GM10266 (cell line): ENCODE results near the gene WNT11.

Experiments
- DNase-seq: peaks from one replicate; pipeline ENCODE4 v3.0.0; 2012; ENCODE audit errors: extremely low spot score
- CTCF ChIP-seq: IDR thresholded peaks from 2 replicates; pipeline ENCODE4 v1.5.1; 2012; ENCODE audit warnings: mild to moderate bottlenecking, low read depth; ENCODE audit not compliant: control insufficient read depth, insufficient read depth; ENCODE audit errors: missing control alignments

The WNT11 gene

GRCh38 chr11:76242004-76242779 is 35.9 kb upstream of the WNT11 start:
- TF ChIP-seq CTCF: no peak
- DNase-seq: no peak

GRCh38 chr11:76241243-76242000 is 35.1 kb upstream of the WNT11 start:
- DNase-seq: no peak
- no peak for TF ChIP-seq CTCF

GRCh38 chr11:76240666-76241065 is 34.4 kb upstream of the WNT11 start:
- no peak for DNase-seq
- no peak for TF ChIP-seq CTCF

GRCh38 chr11:76240161-76240540 is 33.8 kb upstream of the WNT11 start:
- no peak for TF ChIP-seq CTCF
- no peak for DNase-seq

- TF ChIP-seq CTCF: no peak
- DNase-seq: no peak
Observed at GRCh38 chr11:76239483-76240160, 33.3 kb upstream of the WNT11 start.

GRCh38 chr11:76238551-76238950 is 32.2 kb upstream of the WNT11 start:
- no peak for TF ChIP-seq CTCF
- no peak for DNase-seq

- peak; percentile 17 for TF ChIP-seq CTCF
- no peak for DNase-seq
Observed at GRCh38 chr11:76237914-76238313, 31.6 kb upstream of the WNT11 start.
